NCI-H2107 (cell line): ENCODE measurements around the gene EMILIN1.

Experiments
- DNase-seq: peaks from one replicate; lab custom pipeline; 2025; lab: John Stamatoyannopoulos, UW

The EMILIN1 gene

DNA sequence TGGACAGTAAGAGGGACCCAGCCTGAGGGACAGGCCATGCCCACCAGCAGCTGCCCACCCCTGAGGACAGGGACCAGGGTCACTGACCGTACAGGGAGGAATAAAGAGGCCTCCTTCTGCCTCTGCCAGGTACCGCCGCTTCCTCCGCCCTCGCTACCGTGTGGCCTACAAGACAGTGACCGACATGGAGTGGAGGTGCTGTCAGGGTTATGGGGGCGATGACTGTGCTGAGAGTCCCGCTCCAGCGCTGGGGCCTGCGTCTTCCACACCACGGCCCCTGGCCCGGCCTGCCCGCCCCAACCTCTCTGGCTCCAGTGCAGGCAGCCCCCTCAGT lies 2.2 kb downstream of the EMILIN1 start:
- no peak for DNase-seq

DNA sequence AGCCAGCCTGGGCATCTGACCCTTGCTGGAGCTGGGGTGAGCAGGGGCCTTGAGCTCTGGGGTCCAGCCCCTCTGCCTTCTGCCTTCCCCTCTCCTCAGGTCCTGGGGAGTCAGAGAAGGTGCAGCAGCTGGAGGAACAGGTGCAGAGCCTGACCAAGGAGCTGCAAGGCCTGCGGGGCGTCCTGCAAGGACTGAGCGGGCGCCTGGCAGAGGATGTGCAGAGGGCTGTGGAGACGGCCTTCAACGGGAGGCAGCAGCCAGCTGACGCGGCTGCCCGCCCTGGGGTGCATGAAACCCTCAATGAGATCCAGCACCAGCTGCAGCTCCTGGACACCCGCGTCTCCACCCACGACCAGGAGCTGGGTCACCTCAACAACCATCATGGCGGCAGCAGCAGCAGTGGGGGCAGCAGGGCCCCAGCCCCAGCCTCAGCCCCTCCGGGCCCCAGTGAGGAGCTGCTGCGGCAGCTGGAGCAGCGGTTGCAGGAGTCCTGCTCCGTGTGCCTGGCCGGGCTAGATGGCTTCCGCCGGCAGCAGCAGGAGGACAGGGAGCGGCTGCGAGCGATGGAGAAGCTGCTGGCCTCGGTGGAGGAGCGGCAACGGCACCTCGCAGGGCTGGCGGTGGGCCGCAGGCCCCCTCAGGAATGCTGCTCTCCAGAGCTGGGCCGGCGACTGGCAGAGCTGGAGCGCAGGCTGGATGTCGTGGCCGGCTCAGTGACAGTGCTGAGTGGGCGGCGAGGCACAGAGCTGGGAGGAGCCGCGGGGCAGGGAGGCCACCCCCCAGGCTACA lies 3.8 kb downstream of the EMILIN1 start:
- no peak for DNase-seq

DNA sequence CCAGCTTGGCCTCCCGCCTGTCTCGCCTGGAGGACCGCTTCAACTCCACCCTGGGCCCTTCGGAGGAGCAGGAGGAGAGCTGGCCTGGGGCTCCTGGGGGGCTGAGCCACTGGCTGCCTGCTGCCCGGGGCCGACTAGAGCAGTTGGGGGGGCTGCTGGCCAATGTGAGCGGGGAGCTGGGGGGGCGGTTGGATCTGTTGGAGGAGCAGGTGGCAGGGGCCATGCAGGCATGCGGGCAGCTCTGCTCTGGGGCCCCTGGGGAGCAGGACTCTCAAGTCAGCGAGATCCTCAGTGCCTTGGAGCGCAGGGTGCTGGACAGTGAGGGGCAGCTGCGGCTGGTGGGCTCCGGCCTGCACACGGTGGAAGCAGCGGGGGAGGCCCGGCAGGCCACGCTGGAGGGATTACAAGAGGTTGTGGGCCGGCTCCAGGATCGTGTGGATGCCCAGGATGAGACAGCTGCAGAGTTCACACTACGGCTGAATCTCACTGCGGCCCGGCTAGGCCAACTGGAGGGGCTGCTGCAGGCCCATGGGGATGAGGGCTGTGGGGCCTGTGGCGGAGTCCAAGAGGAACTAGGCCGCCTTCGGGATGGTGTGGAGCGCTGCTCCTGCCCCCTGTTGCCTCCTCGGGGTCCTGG lies 4.5 kb downstream of the EMILIN1 start:
- no peak for DNase-seq

- DNase-seq: no peak
Observed at GRCh38 chr2:27083410-27084296, 5.2 kb downstream of the EMILIN1 start.

- no peak for DNase-seq
Observed at GRCh38 chr2:27084297-27085061, 6.1 kb downstream of the EMILIN1 start.

DNA sequence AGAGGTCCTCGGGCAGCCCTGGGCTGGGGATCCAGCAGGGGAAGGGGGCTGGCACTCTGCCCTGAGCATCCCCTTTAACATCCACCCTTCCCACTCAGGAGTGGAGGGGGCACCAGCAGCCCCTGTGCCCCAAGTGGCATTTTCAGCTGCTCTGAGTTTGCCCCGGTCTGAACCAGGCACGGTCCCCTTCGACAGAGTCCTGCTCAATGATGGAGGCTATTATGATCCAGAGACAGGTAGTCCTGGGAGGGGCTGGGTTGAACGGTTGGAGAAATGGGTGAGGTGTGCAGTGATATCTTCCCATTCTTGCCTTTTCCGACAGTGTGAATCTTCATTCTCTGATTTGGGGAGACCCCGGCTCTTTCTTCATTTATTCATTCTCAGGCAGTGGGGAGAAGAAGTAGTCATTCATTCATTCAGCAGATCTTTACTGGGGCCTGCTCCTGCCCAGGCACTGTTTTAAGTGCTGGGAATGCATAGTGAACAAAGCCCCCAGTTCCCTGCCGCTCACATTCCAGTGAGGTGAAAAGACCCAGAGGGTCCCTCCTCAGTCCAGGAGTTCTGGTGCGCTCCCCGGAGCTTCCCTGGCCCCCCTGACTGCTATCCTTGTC lies 6.8 kb downstream of the EMILIN1 start:
- DNase-seq: no peak

GRCh38 chr2:27085673-27086089 lies 7.3 kb downstream of the EMILIN1 start:
- DNase-seq: no peak

DNA sequence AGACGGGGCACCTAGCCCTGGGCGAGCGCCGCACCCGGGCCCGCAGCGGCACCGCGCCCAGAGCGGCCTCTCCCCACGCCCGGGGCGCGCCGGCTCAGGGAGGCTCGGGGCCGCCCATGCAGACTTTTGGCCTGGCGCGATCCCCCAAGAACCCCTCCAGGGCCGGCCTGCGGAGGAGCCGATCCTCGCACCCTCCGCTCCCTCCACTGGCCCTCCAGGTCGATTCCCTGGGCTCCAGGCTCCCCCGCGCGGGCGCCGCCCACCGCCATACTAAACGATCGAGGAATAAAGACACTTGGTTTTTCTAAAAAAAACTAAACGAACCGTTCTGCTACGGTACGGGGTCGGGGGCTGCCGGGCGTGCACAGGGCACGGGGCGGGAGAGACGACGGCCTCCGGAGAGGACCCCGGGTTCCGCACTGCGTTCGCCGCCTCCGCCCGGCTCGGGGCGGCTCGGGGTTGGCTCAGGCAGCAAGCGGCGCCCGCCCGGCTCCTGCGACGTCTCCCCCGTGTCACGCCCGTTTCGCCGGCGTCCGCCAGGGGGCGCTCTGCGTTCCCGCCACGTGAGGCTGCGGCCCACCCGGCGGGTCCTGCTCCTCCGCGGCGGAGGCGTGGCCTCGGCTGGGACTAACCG lies 7.8 kb downstream of the EMILIN1 start:
- peak; percentile 82 for DNase-seq

DNA sequence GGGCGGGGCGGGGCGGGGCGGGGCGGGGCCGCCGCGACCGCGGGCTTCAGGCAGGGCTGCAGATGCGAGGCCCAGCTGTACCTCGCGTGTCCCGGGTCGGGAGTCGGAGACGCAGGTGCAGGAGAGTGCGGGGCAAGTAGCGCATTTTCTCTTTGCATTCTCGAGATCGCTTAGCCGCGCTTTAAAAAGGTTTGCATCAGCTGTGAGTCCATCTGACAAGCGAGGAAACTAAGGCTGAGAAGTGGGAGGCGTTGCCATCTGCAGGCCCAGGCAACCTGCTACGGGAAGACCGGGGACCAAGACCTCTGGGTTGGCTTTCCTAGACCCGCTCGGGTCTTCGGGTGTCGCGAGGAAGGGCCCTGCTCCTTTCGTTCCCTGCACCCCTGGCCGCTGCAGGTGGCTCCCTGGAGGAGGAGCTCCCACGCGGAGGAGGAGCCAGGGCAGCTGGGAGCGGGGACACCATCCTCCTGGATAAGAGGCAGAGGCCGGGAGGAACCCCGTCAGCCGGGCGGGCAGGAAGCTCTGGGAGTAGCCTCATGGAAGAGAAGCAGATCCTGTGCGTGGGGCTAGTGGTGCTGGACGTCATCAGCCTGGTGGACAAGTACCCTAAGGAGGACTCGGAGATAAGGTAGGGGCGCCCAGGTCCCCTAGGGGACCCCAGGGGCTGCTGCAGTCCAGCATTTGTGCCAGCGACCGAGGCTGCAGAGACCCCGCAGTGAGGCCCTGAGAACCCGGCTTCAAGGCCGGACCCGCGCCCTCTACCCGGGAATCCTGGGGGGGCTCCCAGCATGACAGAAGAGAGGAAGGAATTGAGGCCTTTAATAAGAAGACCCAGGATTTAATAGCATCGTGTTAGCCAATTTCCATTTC lies 8.5 kb downstream of the EMILIN1 start, which contains the start of gene KHK:
Gene KHK, plus strand, starts transcription at position 49 of the 870 bp plus-strand sequence. Its CDS starts 488 bp downstream, at position 537.
- no peak for DNase-seq

GRCh38 chr2:27087823-27088410 lies 9.5 kb downstream of the EMILIN1 start:
- DNase-seq: no peak

DNA sequence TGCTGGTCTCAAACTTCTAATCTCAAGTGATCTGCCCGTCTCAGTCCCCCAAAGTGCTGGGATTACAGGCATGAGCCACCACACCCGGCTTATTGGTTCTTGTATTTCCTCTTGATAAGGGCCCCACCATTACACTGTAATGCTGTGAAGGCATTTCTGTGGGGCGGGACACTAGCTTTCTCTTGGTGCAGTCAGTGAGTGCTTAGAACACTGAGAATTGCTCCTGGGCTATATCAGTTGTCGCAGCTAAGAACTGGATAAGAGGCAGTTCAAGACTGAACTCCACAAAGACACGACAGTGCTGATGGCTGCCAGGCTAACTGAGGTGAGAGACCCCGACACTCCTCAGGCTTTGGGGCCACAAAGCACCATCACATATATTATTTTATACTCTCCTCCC lies 10.2 kb downstream of the EMILIN1 start:
- no peak for DNase-seq

DNA sequence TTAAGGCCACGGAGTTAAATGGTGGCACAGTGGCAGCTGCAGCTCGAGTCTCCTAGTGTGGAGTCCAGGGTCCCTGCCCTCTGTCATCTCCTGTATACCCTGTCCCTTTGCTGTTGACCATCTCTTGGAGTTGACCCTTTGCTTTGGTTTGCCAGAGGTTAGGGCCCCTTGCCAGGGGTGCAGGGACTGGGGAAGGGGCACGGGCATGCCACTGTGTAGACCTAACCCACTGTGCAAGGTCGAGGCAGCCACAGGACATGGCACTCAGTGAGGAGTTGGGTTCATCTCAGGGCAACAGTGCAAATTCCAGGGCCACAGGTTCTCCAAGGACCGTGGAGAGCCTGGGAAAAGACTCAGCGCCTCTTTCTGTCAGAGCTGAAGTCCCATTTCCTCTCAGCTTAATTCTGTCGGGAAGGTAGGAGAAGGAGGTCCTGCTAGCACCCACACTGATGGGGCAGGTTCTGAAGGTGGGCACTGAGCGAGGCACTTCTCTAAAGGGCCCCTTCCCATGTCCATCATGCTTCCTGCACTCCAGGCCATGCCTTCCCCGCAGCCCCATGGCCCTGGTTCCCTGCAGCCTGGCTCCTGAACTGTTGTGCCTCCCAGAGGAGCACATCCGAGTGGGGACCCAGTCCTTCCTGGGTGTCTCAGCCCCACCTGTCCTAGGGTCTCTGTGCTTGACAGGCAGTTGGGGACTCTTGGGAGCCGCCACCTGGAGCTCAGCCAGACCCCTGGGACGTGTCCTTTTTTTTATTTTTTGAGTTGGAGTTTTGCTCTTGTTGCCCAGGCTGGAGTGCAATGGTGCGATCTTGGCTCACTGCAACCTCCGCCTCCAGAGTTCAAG lies 10.9 kb downstream of the EMILIN1 start:
- DNase-seq: no peak

- no peak for DNase-seq
Observed at GRCh38 chr2:27091746-27092695, 13.6 kb downstream of the EMILIN1 start.

GRCh38 chr2:27092696-27093429 lies 14.4 kb downstream of the EMILIN1 start:
- no peak for DNase-seq

DNA sequence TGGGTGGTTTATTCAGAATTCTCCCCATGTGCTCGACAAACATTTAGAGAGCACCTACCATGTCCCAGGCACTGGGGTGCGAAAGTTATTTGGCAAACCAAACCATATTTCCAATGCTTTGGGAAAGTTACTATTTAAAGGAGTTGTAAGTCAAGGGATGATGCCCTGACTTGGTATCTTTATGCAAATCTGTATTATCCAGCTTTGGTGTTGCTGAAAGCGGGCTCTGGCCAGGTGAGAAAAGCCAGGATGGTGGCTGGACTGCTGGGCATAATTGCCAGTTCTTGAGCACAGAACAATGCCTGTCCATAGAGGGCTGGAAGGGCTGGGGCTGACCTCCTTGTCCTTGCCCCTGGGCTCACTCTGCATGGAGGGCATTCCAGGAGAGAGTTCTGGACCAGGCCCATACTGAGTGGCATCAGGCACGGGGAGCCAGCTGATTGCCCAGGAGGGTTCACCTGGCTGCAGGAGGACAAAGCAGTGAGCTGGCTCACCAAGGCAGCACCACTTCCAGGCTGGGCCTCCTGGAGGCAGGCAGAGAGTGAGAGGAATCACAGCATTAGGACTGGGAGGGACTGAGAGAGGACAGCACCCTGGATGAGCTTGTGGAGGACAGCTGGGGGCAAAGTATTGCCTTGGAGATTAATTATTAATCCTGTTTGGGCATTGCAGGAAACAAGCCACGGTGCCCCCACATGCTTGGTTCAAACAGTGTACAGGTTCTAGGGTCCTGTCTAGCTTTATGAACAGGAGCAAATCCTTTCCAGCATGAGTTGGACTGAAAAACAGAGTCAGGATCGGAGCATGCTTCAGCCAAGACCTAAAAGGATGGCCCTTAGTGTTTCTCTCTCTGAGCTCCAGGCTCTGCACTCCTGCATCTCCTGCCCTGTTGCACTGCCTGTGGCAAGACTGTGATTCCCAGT lies 15.3 kb downstream of the EMILIN1 start:
- DNase-seq: no peak
